ENCODE data around the gene MGLL.
"Not testable (repeated sequence)": the region's sequence is repeated elsewhere in the genome, so short reads cannot be mapped to it uniquely, and the experiment has no call there.

Gene MGLL

GRCh38 chr3:127685708-127686511, 136.4 kb downstream of the MGLL start:
- no peak for DNase-seq

GRCh38 chr3:127684871-127685707, 137.2 kb downstream of the MGLL start:
- no peak for DNase-seq

GRCh38 chr3:127682561-127682960, 139.8 kb downstream of the MGLL start:
- DNase-seq = no peak

GRCh38 chr3:127682175-127682554, 140.2 kb downstream of the MGLL start:
- DNase-seq = not testable (repeated sequence)

- DNase-seq = no peak
Measured at GRCh38 chr3:127680798-127681221, 141.5 kb downstream of the MGLL start.

GRCh38 chr3:127680146-127680661, 142.1 kb downstream of the MGLL start:
- no peak for DNase-seq

- no peak for DNase-seq
Measured at GRCh38 chr3:127679534-127680145, 142.7 kb downstream of the MGLL start.

GRCh38 chr3:127678611-127679533, 143.4 kb downstream of the MGLL start:
- no peak for DNase-seq

GRCh38 chr3:127678315-127678599, 144.1 kb downstream of the MGLL start:
- DNase-seq = no peak

- no peak for DNase-seq
Measured at GRCh38 chr3:127677541-127678314, 144.6 kb downstream of the MGLL start.

GRCh38 chr3:127676921-127677351, 145.4 kb downstream of the MGLL start:
- DNase-seq = no peak

- DNase-seq = no peak
Measured at GRCh38 chr3:127676456-127676855, 145.9 kb downstream of the MGLL start.

- DNase-seq = no peak
Measured at GRCh38 chr3:127675651-127676391, 146.5 kb downstream of the MGLL start.

GRCh38 chr3:127674790-127675189, 147.5 kb downstream of the MGLL start:
- no peak for DNase-seq

GRCh38 chr3:127674101-127674721, 148.1 kb downstream of the MGLL start:
- no peak for DNase-seq

- peak; percentile 59 for DNase-seq
Measured at GRCh38 chr3:127673191-127674100, 148.9 kb downstream of the MGLL start.

- peak; percentile 85 for DNase-seq
Measured at GRCh38 chr3:127672429-127673190, 149.7 kb downstream of the MGLL start, which contains the start of gene ABTB1. TSS of gene ABTB1 (plus strand) at chr3:127672952. CDS start at chr3:127673026, 74 bp downstream.

Data from fibroblast of skin of scalp (primary cell).